Measurements from ENCODE around the gene UQCC3. TPM values are rescaled to one million over a fixed set of nuclear protein-coding genes. Genes with fewer than 3 reads are reported as not detected.

UQCC3 gene
- total and polyA plus RNA-seq, 10 of the 15 experiments (the other 5 are each of a cell fraction or from before 2014, with no cell fraction given): 1.3 to 20.5 (median 8.2) TPM

DNA sequence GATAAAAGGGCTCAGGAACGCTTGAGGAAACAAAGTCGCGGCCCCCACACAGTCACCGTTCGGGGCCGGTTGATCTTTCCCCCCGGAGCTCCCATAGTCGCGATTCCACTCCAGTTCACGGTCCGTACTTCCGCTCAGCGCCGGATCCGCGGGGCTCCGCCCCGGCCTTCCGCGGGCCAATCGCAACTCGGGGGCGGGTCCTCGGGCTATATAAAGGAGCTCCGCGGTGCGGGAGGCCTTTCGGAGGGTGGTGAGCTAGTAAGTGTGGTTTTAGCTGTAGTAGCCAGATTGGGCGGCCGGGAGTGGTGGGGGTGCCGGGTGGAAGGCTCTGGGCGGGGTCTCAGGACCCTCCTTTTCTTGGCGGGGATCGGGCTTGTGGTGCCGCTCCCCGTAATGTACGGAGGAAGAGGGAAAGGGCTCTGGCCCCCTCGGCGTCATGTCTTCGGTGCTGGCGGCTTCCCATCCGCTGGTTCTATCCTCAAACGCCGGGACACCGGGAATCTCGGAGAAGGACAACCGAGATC is 6.3 kb upstream of the UQCC3 start, which contains the start of the genes C11orf98 and CSKMT (continued):
- TF ChIP-seq, protein P1, sequence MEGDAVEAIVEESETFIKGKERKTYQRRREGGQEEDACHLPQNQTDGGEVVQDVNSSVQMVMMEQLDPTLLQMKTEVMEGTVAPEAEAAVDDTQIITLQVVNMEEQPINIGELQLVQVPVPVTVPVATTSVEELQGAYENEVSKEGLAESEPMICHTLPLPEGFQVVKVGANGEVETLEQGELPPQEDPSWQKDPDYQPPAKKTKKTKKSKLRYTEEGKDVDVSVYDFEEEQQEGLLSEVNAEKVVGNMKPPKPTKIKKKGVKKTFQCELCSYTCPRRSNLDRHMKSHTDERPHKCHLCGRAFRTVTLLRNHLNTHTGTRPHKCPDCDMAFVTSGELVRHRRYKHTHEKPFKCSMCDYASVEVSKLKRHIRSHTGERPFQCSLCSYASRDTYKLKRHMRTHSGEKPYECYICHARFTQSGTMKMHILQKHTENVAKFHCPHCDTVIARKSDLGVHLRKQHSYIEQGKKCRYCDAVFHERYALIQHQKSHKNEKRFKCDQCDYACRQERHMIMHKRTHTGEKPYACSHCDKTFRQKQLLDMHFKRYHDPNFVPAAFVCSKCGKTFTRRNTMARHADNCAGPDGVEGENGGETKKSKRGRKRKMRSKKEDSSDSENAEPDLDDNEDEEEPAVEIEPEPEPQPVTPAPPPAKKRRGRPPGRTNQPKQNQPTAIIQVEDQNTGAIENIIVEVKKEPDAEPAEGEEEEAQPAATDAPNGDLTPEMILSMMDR (IDR thresholded peaks at IDR 0.05 in 2 of 3, conservative IDR thresholded peaks at IDR 0.05 in 1 of 3; ENCODE audit: control insufficient read depth in 2 of 3, extremely low read depth in 1 of 3, insufficient read depth in 1 of 3, low read depth in 3 of 3, low read length in 3 of 3): no peak
- TF ChIP-seq, protein P2, sequence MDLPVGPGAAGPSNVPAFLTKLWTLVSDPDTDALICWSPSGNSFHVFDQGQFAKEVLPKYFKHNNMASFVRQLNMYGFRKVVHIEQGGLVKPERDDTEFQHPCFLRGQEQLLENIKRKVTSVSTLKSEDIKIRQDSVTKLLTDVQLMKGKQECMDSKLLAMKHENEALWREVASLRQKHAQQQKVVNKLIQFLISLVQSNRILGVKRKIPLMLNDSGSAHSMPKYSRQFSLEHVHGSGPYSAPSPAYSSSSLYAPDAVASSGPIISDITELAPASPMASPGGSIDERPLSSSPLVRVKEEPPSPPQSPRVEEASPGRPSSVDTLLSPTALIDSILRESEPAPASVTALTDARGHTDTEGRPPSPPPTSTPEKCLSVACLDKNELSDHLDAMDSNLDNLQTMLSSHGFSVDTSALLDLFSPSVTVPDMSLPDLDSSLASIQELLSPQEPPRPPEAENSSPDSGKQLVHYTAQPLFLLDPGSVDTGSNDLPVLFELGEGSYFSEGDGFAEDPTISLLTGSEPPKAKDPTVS (IDR thresholded peaks at IDR 0.05; ENCODE audit: low read depth, low read length): no peak
- no peak for TF ChIP-seq CHD1 (IDR thresholded peaks at IDR 0.05; ENCODE audit: low read depth, low read length)
- TF ChIP-seq, protein P3, sequence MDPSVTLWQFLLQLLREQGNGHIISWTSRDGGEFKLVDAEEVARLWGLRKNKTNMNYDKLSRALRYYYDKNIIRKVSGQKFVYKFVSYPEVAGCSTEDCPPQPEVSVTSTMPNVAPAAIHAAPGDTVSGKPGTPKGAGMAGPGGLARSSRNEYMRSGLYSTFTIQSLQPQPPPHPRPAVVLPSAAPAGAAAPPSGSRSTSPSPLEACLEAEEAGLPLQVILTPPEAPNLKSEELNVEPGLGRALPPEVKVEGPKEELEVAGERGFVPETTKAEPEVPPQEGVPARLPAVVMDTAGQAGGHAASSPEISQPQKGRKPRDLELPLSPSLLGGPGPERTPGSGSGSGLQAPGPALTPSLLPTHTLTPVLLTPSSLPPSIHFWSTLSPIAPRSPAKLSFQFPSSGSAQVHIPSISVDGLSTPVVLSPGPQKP (IDR thresholded peaks at IDR 0.05; ENCODE audit: low read depth, low read length): peak; percentile 77
- TF ChIP-seq NR2F1 (conservative IDR thresholded peaks at IDR 0.05): peak; percentile 74; the same call in 1 of the 2 replicates
- TF ChIP-seq HCFC1 (IDR thresholded peaks at IDR 0.05; ENCODE audit: low read length): peak; percentile 30; the same call in 1 of the 2 replicates
- TF ChIP-seq, protein P4, sequence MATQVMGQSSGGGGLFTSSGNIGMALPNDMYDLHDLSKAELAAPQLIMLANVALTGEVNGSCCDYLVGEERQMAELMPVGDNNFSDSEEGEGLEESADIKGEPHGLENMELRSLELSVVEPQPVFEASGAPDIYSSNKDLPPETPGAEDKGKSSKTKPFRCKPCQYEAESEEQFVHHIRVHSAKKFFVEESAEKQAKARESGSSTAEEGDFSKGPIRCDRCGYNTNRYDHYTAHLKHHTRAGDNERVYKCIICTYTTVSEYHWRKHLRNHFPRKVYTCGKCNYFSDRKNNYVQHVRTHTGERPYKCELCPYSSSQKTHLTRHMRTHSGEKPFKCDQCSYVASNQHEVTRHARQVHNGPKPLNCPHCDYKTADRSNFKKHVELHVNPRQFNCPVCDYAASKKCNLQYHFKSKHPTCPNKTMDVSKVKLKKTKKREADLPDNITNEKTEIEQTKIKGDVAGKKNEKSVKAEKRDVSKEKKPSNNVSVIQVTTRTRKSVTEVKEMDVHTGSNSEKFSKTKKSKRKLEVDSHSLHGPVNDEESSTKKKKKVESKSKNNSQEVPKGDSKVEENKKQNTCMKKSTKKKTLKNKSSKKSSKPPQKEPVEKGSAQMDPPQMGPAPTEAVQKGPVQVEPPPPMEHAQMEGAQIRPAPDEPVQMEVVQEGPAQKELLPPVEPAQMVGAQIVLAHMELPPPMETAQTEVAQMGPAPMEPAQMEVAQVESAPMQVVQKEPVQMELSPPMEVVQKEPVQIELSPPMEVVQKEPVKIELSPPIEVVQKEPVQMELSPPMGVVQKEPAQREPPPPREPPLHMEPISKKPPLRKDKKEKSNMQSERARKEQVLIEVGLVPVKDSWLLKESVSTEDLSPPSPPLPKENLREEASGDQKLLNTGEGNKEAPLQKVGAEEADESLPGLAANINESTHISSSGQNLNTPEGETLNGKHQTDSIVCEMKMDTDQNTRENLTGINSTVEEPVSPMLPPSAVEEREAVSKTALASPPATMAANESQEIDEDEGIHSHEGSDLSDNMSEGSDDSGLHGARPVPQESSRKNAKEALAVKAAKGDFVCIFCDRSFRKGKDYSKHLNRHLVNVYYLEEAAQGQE (IDR thresholded peaks at IDR 0.05; ENCODE audit: low read depth, low read length): peak; percentile 49; the same call in 1 of the 2 replicates
- TF ChIP-seq CHD4 (IDR thresholded peaks at IDR 0.05): no peak
- no peak for TF ChIP-seq ZNF384 (IDR thresholded peaks at IDR 0.05; ENCODE audit: borderline replicate concordance, low read depth, low read length)
- TF ChIP-seq KDM1A (IDR thresholded peaks at IDR 0.05; ENCODE audit: borderline replicate concordance): no peak
- no peak for TF ChIP-seq KAT2A (conservative IDR thresholded peaks at IDR 0.05; ENCODE audit: control insufficient read depth, low read depth, low read length)
- TF ChIP-seq EED (IDR thresholded peaks at IDR 0.05; ENCODE audit: low read depth): 0 out of 2 replicates have a peak, but pooled peaks have one; percentile 36
- TF ChIP-seq, protein P5, sequence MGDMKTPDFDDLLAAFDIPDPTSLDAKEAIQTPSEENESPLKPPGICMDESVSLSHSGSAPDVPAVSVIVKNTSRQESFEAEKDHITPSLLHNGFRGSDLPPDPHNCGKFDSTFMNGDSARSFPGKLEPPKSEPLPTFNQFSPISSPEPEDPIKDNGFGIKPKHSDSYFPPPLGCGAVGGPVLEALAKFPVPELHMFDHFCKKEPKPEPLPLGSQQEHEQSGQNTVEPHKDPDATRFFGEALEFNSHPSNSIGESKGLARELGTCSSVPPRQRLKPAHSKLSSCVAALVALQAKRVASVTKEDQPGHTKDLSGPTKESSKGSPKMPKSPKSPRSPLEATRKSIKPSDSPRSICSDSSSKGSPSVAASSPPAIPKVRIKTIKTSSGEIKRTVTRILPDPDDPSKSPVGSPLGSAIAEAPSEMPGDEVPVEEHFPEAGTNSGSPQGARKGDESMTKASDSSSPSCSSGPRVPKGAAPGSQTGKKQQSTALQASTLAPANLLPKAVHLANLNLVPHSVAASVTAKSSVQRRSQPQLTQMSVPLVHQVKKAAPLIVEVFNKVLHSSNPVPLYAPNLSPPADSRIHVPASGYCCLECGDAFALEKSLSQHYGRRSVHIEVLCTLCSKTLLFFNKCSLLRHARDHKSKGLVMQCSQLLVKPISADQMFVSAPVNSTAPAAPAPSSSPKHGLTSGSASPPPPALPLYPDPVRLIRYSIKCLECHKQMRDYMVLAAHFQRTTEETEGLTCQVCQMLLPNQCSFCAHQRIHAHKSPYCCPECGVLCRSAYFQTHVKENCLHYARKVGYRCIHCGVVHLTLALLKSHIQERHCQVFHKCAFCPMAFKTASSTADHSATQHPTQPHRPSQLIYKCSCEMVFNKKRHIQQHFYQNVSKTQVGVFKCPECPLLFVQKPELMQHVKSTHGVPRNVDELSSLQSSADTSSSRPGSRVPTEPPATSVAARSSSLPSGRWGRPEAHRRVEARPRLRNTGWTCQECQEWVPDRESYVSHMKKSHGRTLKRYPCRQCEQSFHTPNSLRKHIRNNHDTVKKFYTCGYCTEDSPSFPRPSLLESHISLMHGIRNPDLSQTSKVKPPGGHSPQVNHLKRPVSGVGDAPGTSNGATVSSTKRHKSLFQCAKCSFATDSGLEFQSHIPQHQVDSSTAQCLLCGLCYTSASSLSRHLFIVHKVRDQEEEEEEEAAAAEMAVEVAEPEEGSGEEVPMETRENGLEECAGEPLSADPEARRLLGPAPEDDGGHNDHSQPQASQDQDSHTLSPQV (IDR thresholded peaks at IDR 0.05): no peak
- 0 out of 2 replicates have a peak, but pooled peaks have one; percentile 38 for TF ChIP-seq MTA2 (IDR thresholded peaks at IDR 0.05; ENCODE audit: low read depth)
- TF ChIP-seq NFIC (IDR thresholded peaks at IDR 0.05; ENCODE audit: low read depth, low read length): peak; percentile 34; the same call in 1 of the 2 replicates
- TF ChIP-seq MEF2A (IDR thresholded peaks at IDR 0.05; ENCODE audit: insufficient read depth, low read depth, low read length): peak; percentile 63; the same call in 1 of the 2 replicates
- no peak for TF ChIP-seq HDAC2 (IDR thresholded peaks at IDR 0.05)
- TF ChIP-seq, protein P6, sequence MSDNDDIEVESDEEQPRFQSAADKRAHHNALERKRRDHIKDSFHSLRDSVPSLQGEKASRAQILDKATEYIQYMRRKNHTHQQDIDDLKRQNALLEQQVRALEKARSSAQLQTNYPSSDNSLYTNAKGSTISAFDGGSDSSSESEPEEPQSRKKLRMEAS (IDR thresholded peaks at IDR 0.05; ENCODE audit: low read depth, low read length): no peak
